NCI-H446 treated with DMSO at 0.1 percent for 48 hours (cell line): ENCODE data around the gene CLIC4.
"Not testable (repeated sequence)": the region's sequence is repeated elsewhere in the genome, so short reads cannot be mapped to it uniquely, and the experiment has no call there.

Experiments
- DNase-seq: peaks from one replicate; lab custom pipeline; 2025; lab: John Stamatoyannopoulos, UW

Gene CLIC4

DNA sequence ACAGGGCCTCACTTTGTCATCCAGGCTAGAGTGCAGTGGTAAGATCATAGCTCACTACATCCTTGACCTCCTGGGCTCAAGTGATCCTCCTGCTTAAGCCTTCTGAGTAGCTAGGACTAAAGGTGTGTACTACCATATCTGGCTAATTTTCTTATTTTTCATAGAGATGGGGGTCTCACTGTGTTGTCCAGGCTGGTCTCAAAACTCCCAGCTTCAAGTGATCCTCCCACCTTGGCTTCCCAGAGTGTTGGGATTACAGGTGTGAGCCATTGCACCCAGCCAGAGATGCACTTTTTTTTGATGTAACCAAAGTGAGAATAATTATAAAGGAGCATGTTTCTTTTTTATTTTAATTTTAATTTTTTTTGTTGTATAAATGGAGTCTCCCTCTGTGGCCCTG, 28.4 kb downstream of the CLIC4 start:
- no peak for DNase-seq

DNA sequence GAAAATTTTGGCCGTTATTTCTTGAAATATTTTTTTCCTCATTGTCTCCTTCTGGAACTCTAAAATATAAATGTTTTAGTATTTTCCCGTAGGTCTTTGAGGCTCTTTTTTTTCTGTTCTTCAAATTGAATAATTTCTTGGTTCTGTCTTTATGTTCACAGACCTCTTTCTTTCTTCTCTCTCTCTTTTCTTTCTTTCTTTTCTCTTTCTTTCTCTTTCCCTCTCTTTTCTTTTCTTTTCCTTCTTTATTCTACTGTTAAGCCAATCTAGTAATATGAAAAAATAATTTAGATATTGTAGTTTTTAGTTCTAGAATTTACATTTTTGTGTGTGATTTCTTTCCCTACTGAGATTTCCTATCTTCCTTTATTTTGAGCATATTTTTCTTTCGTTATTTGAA, 30.1 kb downstream of the CLIC4 start:
- DNase-seq, result no peak

GRCh38 chr1:24775916-24776315, 30.7 kb downstream of the CLIC4 start:
- DNase-seq, result no peak

- no peak for DNase-seq
Observed at GRCh38 chr1:24776821-24777220, 31.6 kb downstream of the CLIC4 start.

- no peak for DNase-seq
Observed at GRCh38 chr1:24778141-24778540, 32.9 kb downstream of the CLIC4 start.

GRCh38 chr1:24779199-24779598, 34.0 kb downstream of the CLIC4 start:
- DNase-seq, result not testable (repeated sequence)

DNA sequence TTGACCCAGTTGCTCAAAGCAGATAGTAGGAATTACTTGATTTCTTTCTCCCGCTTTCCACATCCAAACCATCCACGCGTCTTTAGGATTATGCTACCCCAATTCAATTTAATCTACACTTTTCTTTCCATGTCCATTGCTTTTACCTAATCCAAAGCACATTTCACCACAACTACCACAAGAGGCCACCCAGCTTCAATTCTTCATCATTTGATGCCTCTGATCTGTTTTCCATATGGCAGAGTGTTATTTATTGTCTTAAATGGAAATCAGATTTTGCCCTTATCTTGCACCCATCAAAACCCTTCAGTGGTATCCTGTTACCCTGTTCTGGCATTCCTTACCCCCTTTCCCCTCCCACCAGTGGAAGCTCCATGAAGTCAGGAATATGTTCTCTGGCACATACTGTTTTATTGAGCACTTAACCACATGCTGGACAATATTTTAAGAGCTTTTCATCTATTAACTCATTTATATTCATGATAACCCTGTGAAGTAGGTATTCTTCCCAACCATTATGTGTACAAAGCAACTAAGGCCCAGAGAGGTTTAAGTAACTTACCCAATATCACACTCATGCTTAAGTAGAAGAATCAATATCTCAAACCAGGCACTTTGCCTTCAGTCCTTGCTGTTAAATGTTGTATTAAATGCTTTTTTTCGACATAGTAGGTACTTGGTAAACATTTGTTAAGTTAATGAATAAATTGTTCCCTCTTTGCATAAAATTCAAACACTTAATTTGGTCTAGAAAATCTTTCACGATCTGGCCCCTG, 34.6 kb downstream of the CLIC4 start:
- DNase-seq, result no peak

- not testable (repeated sequence) for DNase-seq
Observed at GRCh38 chr1:24780626-24781025, 35.4 kb downstream of the CLIC4 start.

DNA sequence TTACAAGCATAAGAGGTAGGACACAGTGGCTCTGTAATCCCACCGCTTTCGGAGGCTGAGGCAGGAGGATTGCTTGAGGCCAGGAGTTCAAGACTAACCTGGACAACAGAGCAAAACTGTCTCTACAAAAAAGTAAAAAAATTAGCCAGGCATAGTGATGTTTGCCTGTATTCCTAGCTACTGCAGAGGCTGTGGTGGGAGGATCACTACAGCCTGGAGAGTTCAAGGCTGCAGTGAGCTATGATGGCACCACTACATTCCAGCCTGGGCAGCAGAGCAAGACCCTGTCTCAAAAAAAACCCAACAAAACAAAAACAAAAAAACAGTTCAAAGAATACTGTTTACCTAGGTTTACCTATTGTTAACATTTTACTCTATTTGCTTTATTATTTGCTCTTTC, 37.4 kb downstream of the CLIC4 start:
- DNase-seq, result no peak

GRCh38 chr1:24783713-24784112, 38.5 kb downstream of the CLIC4 start:
- DNase-seq, result no peak

- no peak for DNase-seq
Observed at GRCh38 chr1:24786191-24786590, 40.9 kb downstream of the CLIC4 start.

DNA sequence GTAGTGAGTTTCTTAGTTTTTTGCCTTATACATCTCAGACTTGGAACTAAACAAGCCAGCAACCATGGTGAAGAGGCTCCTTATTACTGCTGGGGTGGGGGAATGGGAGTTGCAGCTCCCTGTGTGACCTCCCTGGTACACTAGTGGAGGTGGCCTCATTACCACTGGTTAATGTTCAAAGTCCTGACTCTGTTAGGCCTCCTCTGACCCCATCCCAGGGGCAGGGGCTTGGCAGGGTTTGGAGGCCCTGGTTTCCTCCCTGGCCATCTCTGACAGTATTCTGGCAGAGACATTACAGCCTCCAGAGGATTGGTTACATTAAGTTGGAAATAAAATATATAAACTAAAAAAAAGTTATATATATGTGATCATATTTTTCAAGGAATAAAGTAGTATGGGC, 45.2 kb downstream of the CLIC4 start:
- no peak for DNase-seq

GRCh38 chr1:24793447-24794129, 48.3 kb downstream of the CLIC4 start:
- DNase-seq, result no peak

GRCh38 chr1:24794130-24794502, 48.9 kb downstream of the CLIC4 start:
- not testable (repeated sequence) for DNase-seq

DNA sequence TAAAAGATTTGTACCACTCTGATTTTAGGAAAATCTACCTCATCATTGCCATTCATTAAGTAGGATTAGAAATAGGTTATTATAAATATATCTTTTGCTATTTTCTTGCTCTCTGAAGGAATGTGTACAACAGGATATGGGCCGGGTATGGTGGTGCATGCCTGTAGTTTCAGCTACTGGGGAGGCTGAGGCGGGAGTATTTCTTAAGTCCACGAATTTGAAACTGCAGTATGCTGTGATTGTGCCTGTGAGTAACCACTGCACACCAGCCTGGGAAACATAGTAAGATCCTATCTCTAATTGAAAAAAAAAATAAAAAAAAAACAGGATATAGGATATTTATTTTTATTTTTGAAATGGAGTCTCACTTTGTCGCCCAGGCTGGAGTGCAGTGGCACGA, 50.0 kb downstream of the CLIC4 start:
- no peak for DNase-seq

- no peak for DNase-seq
Observed at GRCh38 chr1:24796524-24796923, 51.3 kb downstream of the CLIC4 start.

DNA sequence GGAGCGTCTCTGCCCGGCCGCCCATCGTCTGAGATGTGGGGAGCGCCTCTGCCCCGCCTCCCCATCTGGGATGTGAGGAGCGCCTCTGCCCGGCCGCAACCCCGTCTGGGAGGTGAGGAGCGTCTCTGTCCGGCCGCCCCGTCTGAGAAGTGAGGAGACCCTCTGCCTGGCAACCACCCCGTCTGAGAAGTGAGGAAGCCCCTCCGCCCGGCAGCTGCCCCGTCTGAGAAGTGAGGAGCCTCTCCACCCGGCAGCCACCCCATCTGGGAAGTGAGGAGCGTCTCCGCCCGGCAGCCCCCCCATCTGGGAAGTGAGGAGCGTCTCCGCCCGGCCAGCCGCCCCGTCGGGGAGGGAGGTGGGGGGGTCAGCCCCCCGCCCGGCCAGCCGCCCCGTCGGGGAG, 54.0 kb downstream of the CLIC4 start:
- not testable (repeated sequence) for DNase-seq

GRCh38 chr1:24801176-24801575, 55.9 kb downstream of the CLIC4 start:
- DNase-seq, result no peak

GRCh38 chr1:24803220-24803619, 58.0 kb downstream of the CLIC4 start:
- no peak for DNase-seq

- no peak for DNase-seq
Observed at GRCh38 chr1:24803987-24804530, 58.8 kb downstream of the CLIC4 start.

DNA sequence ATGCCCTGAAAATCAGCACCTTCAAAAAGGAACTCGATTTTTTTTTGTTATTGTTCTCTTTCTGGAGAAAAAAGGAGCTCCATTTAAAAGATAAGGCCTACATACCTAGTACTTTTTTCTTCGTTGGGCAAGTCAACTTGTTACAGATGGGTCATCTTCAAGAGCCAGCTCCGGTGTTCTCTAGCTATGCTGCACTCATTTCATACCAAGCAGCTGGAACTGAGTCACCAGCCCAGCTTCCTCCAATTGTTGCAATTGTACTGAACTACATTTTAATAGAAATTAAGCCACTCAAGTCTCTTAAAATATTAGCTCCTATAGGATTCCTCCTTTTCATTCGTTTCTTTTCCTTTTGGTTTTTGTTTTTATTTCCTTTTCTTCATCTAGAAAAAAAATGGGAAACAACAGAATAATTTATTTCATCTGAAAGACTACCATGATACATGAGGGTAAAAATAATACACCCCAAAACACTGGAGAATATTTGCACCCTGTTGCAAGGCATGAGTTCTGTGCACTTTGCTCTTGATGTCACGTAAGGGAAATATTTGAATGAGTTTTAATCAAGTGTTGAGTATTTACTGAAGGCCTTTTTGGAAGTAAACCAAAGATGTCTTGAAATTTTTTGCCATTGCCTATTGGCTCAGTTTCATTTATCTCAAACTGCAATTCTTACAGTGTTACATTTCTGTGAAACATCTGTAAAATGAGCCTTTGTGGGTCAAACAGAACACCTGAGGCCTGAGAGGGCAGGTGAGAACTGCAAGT, 60.5 kb downstream of the CLIC4 start:
- DNase-seq, result no peak

DNA sequence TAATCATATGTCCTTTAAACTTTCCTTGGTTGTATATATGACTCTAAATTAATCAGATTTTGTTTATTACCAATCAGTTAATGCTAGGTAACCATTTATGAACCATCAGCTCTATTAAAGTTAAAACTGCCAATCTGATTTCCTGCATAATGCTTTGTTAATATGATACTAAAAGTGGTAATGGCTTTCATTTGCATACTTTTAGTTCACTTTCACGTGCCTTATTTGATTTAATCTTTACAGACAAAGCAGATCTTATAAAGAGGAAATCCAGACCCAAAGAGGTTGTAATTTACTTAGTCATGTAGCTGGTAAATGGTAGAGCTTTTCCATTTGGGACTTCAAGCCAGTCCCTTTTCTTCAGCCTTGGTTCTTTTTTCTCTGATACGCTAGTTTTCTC, 61.3 kb downstream of the CLIC4 start:
- no peak for DNase-seq

DNA sequence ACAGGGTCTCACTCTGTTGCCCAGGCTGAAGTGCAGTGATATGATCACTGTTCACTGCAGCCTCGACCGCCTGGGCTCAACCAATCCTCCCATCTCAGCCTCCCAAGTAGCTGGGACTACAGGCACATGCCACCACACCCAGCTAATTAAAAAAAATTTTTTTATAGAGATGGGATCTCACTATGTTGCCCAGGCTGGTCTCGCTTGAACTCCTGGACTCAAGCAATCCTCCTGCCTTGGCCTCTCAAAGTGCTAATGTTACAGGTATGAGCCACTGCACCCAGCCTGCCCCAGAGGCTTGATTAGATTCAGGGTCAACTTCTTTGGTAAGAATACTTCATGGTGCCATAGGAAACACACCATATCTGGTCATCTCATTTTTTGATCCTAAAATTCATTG, 66.2 kb downstream of the CLIC4 start:
- not testable (repeated sequence) for DNase-seq
